ENCODE measurements around the gene G6PD.

DNA sequence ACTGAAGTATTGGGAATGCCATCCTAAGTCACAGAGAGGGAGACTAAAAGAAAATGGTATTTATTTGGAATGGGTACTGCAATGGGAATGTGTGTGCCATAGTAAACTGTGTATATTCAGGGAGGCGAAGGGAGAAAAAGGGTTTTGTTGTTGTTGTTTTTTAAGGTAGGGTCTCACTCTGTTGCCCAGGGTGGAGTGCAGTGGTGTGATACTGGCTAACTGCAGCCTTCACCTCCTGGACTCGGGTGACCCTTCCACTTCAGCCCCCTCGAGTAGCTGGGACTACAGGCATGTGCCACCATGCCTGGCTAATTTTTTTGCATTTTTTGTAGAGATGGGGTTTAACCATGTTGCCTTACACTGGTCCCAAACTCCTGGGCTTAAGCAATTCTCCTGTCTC, 51.9 kb downstream of the G6PD start:
- TF ChIP-seq, protein P1, sequence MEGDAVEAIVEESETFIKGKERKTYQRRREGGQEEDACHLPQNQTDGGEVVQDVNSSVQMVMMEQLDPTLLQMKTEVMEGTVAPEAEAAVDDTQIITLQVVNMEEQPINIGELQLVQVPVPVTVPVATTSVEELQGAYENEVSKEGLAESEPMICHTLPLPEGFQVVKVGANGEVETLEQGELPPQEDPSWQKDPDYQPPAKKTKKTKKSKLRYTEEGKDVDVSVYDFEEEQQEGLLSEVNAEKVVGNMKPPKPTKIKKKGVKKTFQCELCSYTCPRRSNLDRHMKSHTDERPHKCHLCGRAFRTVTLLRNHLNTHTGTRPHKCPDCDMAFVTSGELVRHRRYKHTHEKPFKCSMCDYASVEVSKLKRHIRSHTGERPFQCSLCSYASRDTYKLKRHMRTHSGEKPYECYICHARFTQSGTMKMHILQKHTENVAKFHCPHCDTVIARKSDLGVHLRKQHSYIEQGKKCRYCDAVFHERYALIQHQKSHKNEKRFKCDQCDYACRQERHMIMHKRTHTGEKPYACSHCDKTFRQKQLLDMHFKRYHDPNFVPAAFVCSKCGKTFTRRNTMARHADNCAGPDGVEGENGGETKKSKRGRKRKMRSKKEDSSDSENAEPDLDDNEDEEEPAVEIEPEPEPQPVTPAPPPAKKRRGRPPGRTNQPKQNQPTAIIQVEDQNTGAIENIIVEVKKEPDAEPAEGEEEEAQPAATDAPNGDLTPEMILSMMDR (IDR thresholded peaks at IDR 0.05; ENCODE audit: insufficient read depth, low read length), result no peak
- TF ChIP-seq, protein P2, sequence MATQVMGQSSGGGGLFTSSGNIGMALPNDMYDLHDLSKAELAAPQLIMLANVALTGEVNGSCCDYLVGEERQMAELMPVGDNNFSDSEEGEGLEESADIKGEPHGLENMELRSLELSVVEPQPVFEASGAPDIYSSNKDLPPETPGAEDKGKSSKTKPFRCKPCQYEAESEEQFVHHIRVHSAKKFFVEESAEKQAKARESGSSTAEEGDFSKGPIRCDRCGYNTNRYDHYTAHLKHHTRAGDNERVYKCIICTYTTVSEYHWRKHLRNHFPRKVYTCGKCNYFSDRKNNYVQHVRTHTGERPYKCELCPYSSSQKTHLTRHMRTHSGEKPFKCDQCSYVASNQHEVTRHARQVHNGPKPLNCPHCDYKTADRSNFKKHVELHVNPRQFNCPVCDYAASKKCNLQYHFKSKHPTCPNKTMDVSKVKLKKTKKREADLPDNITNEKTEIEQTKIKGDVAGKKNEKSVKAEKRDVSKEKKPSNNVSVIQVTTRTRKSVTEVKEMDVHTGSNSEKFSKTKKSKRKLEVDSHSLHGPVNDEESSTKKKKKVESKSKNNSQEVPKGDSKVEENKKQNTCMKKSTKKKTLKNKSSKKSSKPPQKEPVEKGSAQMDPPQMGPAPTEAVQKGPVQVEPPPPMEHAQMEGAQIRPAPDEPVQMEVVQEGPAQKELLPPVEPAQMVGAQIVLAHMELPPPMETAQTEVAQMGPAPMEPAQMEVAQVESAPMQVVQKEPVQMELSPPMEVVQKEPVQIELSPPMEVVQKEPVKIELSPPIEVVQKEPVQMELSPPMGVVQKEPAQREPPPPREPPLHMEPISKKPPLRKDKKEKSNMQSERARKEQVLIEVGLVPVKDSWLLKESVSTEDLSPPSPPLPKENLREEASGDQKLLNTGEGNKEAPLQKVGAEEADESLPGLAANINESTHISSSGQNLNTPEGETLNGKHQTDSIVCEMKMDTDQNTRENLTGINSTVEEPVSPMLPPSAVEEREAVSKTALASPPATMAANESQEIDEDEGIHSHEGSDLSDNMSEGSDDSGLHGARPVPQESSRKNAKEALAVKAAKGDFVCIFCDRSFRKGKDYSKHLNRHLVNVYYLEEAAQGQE (IDR thresholded peaks at IDR 0.05; ENCODE audit: insufficient replicate concordance, low read depth), result no peak
- TF ChIP-seq POLR2AphosphoS5 (IDR thresholded peaks at IDR 0.05; ENCODE audit: low read depth) (no peak), GABPA (IDR thresholded peaks at IDR 0.05; ENCODE audit: low read depth) (no peak), SPI1 (IDR thresholded peaks at IDR 0.05; ENCODE audit: borderline replicate concordance, low read depth) (no peak)

Data from HL-60 (cell line).